ENCODE data around the gene PUM1.
"Not testable (repeated sequence)": the region's sequence is repeated elsewhere in the genome, so short reads cannot be mapped to it uniquely, and the experiment has no call there.

Gene PUM1

DNA sequence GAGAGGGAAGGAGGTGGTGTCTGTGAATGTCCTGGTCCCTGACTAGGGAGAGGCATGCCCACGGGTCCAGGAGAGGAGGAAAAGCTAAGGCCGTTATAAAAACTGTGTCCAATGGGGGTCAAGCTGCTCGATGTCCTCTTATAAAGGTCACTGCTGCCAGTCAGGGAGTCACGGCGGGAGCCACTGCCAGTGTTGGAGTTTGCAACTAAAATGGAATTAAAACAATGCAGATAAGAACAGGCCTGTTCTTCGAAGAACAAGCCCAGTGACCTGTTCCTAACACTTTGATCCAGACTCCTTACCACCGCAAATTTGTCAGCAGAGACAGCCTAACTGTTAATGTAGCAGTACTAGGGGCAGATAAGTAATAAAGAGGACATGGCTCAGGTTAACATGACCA lies 100.8 kb downstream of the PUM1 start:
- DNase-seq (ENCODE audit: low read depth), result no peak

GRCh38 chr1:30962609-30963508 lies 102.7 kb downstream of the PUM1 start:
- no peak for DNase-seq (ENCODE audit: low read depth)

DNA sequence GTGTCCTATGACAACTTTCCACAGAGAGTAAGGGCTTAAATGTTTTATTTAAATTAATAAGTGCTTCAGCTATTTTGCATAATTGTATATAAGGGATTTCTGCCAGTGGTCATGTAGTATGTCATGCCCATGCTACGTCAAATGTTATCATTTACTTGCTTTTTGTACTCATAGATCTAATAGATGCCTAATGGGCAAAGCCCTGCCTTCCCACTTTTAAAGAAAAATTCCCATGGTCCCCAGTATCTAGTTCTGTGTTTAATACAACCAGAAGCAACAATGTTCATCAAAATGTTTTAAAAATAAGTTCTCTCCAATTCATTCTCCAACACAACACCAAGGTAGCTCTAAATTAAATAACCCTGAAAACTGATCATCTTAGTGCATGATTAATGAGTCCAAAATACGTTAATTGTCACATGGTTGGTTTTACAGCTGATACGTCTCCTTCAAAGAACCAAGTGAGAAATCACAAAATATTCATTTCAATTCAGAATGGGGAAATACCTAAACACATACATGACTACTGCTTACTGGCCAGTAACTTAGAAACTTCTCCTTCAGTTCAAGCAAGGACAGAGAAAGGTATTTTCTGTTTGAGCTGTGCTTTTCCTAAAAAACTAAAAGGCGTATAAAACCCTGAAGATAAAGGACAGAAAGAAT lies 107.8 kb downstream of the PUM1 start:
- DNase-seq (ENCODE audit: low read depth), result no peak

- no peak for DNase-seq (ENCODE audit: low read depth)
These were observed 110.0 kb downstream of the PUM1 start for GRCh38 chr1:30955448-30956015.

DNA sequence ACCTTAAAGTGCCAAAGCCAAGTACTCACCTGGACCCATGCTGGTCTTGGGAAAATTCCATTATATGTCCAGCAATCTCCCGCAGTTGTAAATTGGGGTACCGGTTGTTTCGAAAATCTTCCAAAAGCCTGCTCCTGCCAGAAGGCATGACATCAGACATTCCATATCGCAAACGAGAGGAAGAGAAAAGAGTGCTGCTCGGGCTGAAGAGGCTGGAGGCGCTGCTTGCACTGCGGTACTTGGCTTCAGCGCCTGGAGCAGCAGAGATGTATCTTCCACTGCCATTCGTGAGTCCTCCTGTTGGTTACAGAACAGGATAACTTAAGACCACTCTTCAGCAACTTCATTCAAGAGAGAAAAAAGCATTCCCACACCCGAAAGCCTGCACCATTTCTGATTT lies 111.8 kb downstream of the PUM1 start:
- DNase-seq (ENCODE audit: low read depth), result no peak

GRCh38 chr1:30952098-30952497 lies 113.4 kb downstream of the PUM1 start:
- no peak for DNase-seq (ENCODE audit: low read depth)

- DNase-seq (ENCODE audit: low read depth), result no peak
These were observed 114.8 kb downstream of the PUM1 start for GRCh38 chr1:30950700-30951099.

DNA sequence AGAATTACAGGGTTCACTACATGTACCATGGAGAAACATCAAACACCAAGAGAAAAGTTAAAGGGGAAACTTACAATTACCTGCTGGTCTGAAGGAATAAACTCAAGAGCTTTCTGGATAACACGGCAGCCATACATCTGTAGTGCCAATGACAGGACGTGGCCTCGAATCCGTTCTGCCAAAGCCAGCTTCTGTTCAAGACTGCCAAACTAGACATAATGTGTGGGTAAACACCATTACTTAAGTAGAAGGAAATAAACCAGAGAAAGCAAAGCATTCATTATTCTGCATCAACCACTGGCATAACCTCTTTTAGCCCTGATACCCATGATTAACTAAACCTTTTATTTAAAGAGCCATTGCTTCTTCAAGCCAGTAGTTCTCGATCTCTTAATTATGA lies 115.5 kb downstream of the PUM1 start:
- DNase-seq (ENCODE audit: low read depth), result no peak

- not testable (repeated sequence) for DNase-seq (ENCODE audit: low read depth)
These were observed 116.1 kb downstream of the PUM1 start for GRCh38 chr1:30949487-30949838.

GRCh38 chr1:30948813-30949486 lies 116.6 kb downstream of the PUM1 start:
- not testable (repeated sequence) for DNase-seq (ENCODE audit: low read depth)

DNA sequence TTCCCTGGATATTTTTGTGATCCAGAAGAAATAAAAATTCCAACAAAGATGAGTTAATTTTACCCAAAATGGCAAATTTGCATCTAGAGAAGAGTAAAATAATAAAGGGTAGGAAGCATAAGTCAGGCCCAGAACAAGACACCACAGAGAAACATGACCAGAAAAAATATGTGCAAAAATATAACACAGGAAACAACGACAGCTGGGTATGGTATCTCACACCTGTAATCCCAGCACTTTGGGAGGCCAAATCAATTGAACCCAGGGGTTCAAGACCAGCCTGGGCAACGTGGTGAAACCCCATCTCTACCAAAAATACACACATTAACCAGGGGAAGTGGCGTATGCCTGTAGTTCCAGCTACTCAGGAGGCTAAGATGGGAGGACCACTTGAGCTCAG lies 117.2 kb downstream of the PUM1 start:
- DNase-seq (ENCODE audit: low read depth), result no peak

DNA sequence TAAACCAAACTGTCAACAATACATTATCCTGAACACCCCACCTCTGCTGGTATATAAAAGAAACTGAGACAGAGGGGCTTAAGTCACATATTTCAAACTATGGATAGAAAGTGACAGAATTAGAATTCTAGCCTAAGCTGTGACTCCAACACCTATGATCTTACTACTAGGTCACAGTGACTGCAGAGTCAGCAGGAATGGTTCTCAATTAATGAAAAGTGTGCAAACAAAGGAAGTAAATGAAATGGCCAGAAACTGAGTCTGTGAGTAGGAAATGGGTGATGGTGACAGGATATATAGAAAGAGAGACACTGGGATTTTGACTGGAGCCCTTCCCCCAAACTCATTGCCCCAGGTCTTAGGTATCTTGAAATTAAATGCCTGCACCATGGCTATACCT lies 118.3 kb downstream of the PUM1 start:
- DNase-seq (ENCODE audit: low read depth), result no peak

DNA sequence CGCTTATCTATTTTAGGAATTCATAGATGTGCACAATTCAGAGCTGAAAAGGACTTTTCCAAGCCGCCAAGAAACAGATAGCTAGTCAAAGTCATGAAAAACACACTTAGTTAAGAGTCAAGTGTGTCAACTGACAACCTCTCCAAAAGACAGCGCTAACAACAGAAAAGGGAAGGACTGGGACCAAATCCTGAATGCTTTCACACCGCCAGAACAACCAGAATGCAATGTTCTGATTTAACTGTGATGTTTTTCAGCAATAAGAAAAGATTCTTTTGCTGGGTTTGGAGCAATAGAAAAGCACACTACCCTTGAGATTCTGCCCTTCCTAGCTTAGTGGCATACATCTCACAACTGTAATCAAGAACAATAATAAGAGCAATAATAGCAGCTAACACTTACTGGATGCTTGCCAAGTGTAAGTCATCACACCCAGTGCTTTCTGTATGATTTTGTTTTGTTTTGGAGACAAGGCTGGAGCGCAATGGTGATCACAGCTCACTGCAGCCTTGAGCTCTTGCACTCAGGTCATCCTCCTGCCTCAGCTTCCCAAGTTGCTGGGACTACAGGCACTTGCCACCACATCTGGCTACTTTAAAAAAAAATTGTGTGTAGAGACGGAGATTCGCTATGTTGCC lies 123.1 kb downstream of the PUM1 start:
- no peak for DNase-seq (ENCODE audit: low read depth)

GRCh38 chr1:30940541-30940940 lies 125.0 kb downstream of the PUM1 start:
- DNase-seq (ENCODE audit: low read depth), result no peak

DNA sequence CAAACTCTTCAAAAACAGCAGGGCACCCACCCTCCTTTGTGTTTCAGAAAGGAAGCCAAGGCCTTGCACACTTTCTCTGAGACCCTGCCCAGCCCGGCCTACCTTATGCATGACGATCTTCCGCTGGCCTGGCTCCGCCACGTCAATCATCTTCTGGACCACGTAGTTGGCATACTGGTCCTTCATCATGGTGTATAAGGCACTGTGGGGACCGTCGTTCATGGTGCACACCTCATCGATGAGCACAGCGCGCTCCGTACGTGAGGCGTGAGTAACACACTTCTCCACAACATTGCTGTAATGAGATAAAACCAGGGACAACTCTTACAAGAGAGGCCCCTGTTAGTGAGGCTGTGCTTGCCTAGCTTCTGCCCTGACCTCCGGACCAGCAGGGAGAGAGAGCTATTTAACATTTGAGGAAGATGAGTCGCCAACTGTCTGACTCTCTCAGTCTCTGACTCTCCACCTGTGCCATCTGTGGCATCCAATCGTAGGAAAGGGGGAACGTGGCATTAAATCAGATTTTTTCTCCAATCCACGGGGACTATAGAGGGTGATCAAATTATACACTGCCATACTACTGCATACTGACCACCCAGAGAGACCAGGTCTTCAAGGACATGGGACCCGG lies 128.9 kb downstream of the PUM1 start:
- DNase-seq (ENCODE audit: low read depth), result no peak

- DNase-seq (ENCODE audit: low read depth), result not testable (repeated sequence)
These were observed 129.8 kb downstream of the PUM1 start for GRCh38 chr1:30935758-30936157.

DNA sequence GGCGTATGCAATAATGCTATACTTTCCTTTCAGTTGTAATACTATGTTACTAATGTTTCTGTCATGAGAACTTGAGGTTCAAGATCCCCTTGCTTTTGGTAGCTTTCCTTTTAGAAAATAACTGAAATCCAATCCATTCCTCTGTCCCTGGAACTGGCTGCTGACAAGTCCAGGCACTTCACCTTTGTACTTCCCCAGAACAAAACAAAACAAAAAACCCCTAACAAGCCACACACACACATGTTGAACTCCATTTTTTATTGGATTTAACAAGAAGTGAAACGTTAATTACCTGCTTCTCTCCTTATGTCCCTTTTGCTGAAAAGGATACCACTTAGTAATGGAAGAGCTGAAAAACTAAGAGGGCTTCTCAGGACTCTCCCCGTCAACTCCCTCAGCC lies 130.9 kb downstream of the PUM1 start:
- DNase-seq (ENCODE audit: low read depth), result no peak

GRCh38 chr1:30933874-30934252 lies 131.7 kb downstream of the PUM1 start:
- DNase-seq (ENCODE audit: low read depth), result no peak

- DNase-seq (ENCODE audit: low read depth), result no peak
These were observed 134.8 kb downstream of the PUM1 start for GRCh38 chr1:30930631-30931173.

GRCh38 chr1:30929944-30930525 lies 135.5 kb downstream of the PUM1 start:
- no peak for DNase-seq (ENCODE audit: low read depth)
